MV-4-11 (cell line): ENCODE results near the gene ENPP7.

Source experiments
- DNase-seq: peaks from one replicate; lab custom pipeline; 2025; lab: John Stamatoyannopoulos, UW

ENPP7 gene

DNA sequence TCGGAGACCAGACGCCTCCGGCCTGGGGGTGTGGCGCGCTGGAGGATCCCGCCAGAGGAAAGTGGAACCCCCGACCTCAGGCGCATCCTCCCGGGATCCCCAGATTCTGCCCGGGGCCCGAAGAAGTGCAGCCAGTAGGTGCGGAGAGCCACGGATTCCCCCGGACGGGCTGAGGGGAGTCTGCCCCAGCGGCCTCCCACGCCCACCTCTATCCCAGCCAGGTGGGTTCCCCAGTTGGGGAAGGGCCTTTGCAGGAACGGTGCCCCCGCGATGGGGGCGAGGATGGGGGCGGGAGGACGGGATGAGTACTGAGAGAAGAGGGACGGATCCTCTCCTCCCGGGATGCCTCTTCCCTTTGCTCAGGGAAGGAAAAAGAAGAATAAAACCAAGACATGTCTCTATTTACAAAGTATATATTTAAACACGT, 61.0 kb downstream of the ENPP7 start:
- DNase-seq = no peak
